Peyer's patch (tissue), 4 donors: ENCODE measurements around the gene SMPD4. TPM values are rescaled to one million over a fixed set of nuclear protein-coding genes. Genes with fewer than 3 reads are reported as not detected.
"Not testable (repeated sequence)": the region's sequence is repeated elsewhere in the genome, so short reads cannot be mapped to it uniquely, and the experiment has no call there.

Experiments used
- DNase-seq, 3 donors: peaks; one replicate each; pipeline ENCODE4 v3.0.0-alpha.2; 2017 to 2019
- H3K27ac ChIP-seq, 4 donors: fragments of 200-600 bp; sonication (generic); one replicate each; pipeline ENCODE4 v1.5.1; 2016 to 2019
- H3K27me3 ChIP-seq, 2 donors: fragments of 200-600 bp; sonication (generic); one replicate each; pipeline ENCODE4 v1.5.1; 2019
- H3K36me3 ChIP-seq, 3 donors: fragments of 200-600 bp; sonication (generic); one replicate each; pipeline ENCODE4 v1.5.1; 2016 to 2019
- H3K4me1 ChIP-seq, 4 donors: fragments of 200-600 bp; sonication (generic); one replicate each; pipeline ENCODE4 v1.5.1; 2016 to 2019
- H3K4me3 ChIP-seq, 4 donors: fragments of 200-600 bp; sonication (generic); 1 replicate in 3 of 4; 2 replicates in 1 of 4; pipeline ENCODE4 v1.5.1; 2016 to 2019; ENCODE audit warnings: mild to moderate bottlenecking in 1 of 4
- H3K9me3 ChIP-seq, 4 donors: fragments of 200-600 bp; sonication (generic); one replicate each; pipeline ENCODE4 v1.5.1; 2016 to 2019; ENCODE audit warnings: mild to moderate bottlenecking in 1 of 4
- CTCF ChIP-seq, 6 experiments: fragments of 450-650 bp in 4 of 6; fragments of 200-600 bp in 2 of 6; sonication (generic) in 1 of 6; IDR thresholded peaks; one replicate each; pipeline ENCODE4 v1.5.1; 2017 to 2019; ENCODE audit warnings: antibody characterized with exemption in 6 of 6, mild to moderate bottlenecking in 3 of 6, moderate library complexity in 1 of 6
- POLR2A ChIP-seq, 2 donors: fragments of 450-650 bp; IDR thresholded peaks; one replicate each; pipeline ENCODE4 v1.5.1; 2017; ENCODE audit warnings: antibody characterized with exemption in 2 of 2, mild to moderate bottlenecking in 2 of 2, moderate library complexity in 2 of 2
- small RNA-seq, 2 donors: library from RNA; depleted of rRNA; stranded (forward); fragments of <200 nt; gene quantifications; one replicate each; pipeline ENCODE3, GENCODE V24; 2016
- total RNA-seq, 4 donors: library from RNA; depleted of rRNA; stranded (reverse); fragments of >200 nt; gene quantifications; one replicate each; pipeline ENCODE4 v1.1.0, GENCODE V29; 2016

SMPD4 gene
- total RNA-seq, 4 donors from 2014 or later: 48.0 to 83.3 (median 60.3) TPM

GRCh38 chr2:130137118-130137517 lies 44.3 kb downstream of the SMPD4 start:
- not testable (repeated sequence) for H3K36me3 ChIP-seq, H3K4me3 ChIP-seq, H3K27me3 ChIP-seq, H3K9me3 ChIP-seq, H3K27ac ChIP-seq, H3K4me1 ChIP-seq
- peak in 1 of 3 donors; percentile 7 for DNase-seq

GRCh38 chr2:130136546-130136945 lies 44.9 kb downstream of the SMPD4 start:
- H3K27me3 ChIP-seq, H3K9me3 ChIP-seq, H3K27ac ChIP-seq, H3K4me1 ChIP-seq, H3K4me3 ChIP-seq, H3K36me3 ChIP-seq: not testable (repeated sequence)
- DNase-seq: peak in 1 of 3 donors; percentile 3

GRCh38 chr2:130135692-130136541 lies 45.5 kb downstream of the SMPD4 start:
- Histone ChIP-seq H3K4me1 (no peaks in the 10 kb centered on the region), H3K27ac (no peak overlapping the region), H3K4me3 (no peak overlapping the region), H3K9me3 (no peaks in the 10 kb centered on the region), H3K36me3 (no peaks in the 10 kb centered on the region), H3K27me3 (no peaks in the 10 kb centered on the region)
- no peak for TF ChIP-seq CTCF (IDR thresholded peaks at IDR 0.05)
- no peak for TF ChIP-seq POLR2A (IDR thresholded peaks at IDR 0.05)
- DNase-seq: peak in 1 of 3 donors; percentile 26

- not testable (repeated sequence) for H3K4me1 ChIP-seq, H3K27me3 ChIP-seq, H3K36me3 ChIP-seq, H3K27ac ChIP-seq, H3K4me3 ChIP-seq, DNase-seq, H3K9me3 ChIP-seq
Measured at GRCh38 chr2:130129120-130129829, 52.1 kb downstream of the SMPD4 start, which contains the start of gene POTEF. Gene POTEF, minus strand, starts transcription at chr2:130129222. Its CDS starts 8,707 bp downstream, at chr2:130120515.

GRCh38 chr2:130128464-130128863 lies 52.9 kb downstream of the SMPD4 start:
- not testable (repeated sequence) for H3K27ac ChIP-seq, H3K9me3 ChIP-seq, H3K27me3 ChIP-seq, H3K36me3 ChIP-seq, DNase-seq, H3K4me3 ChIP-seq, H3K4me1 ChIP-seq

- H3K4me3 ChIP-seq, H3K27me3 ChIP-seq, DNase-seq, H3K4me1 ChIP-seq, H3K9me3 ChIP-seq, H3K36me3 ChIP-seq, H3K27ac ChIP-seq: not testable (repeated sequence)
Measured at GRCh38 chr2:130127726-130128125, 53.7 kb downstream of the SMPD4 start.

GRCh38 chr2:130120924-130121323 lies 60.5 kb downstream of the SMPD4 start:
- DNase-seq, H3K4me1 ChIP-seq, H3K27ac ChIP-seq, H3K9me3 ChIP-seq, H3K27me3 ChIP-seq, H3K4me3 ChIP-seq, H3K36me3 ChIP-seq: not testable (repeated sequence)

GRCh38 chr2:130102597-130103363 lies 78.6 kb downstream of the SMPD4 start:
- H3K36me3 ChIP-seq, DNase-seq, H3K4me3 ChIP-seq, H3K9me3 ChIP-seq, H3K27ac ChIP-seq, H3K27me3 ChIP-seq, H3K4me1 ChIP-seq: not testable (repeated sequence)

Small RNAs within 50 kb of the gene (small RNA-seq; reads per million reads assigned to genes)
- gene RNU6-1049P: 0 reads per million in 2 donors

Other genes starting within 250 kb of the SMPD4 start
- gene RAB6C, start 201.9 kb downstream of the SMPD4 start, total RNA-seq: not detected
- under 1 TPM in 1 of 4 donors, not detected in 3; 0.28 TPM for gene POTEF, start 52.4 kb downstream of the SMPD4 start, total RNA-seq
- 1 to 10 TPM in 2 of 4 donors, not detected in 2; 2.1 to 2.6 TPM for gene CCDC74B, start 36.5 kb downstream of the SMPD4 start, total RNA-seq
- 10 to 100 TPM; 47.0 to 88.6 (median 61.8) TPM for gene MZT2B, start 660 bp upstream of the SMPD4 start, total RNA-seq
- not detected for gene TUBA3E, start 16.8 kb upstream of the SMPD4 start, total RNA-seq
- gene IMP4, start 161.3 kb upstream of the SMPD4 start, total RNA-seq: 10 to 100 TPM; 41.9 to 99.9 (median 62.8) TPM
- gene PTPN18, start 174.5 kb upstream of the SMPD4 start, total RNA-seq: 100 to 1,000 TPM; 137 to 208 (median 169) TPM